ENCODE measurements around the gene CCSER1.
"Not testable (repeated sequence)": the region's sequence is repeated elsewhere in the genome, so short reads cannot be mapped to it uniquely, and the experiment has no call there.

CCSER1 gene

DNA sequence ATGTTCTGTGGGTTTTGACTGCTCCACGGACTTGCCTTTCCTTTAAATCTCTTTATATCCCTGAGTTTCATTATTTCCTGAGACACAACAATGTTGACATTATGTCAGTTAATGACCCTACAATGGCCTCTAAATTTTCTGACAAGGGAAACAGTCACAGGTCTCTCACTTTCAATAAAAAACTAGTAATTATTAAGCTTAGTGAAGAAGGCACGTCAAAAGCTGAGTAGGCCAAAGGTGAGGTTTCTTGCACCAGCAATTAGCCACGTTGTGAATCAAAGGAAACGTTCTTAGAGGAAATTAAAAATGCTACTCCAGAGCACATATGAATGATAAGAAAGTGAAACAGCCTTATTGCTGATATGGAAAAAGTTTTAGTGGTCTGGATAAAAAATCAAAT is 1246.4 kb downstream of the CCSER1 start:
- no peak for DNase-seq (ENCODE audit: low read depth)

DNA sequence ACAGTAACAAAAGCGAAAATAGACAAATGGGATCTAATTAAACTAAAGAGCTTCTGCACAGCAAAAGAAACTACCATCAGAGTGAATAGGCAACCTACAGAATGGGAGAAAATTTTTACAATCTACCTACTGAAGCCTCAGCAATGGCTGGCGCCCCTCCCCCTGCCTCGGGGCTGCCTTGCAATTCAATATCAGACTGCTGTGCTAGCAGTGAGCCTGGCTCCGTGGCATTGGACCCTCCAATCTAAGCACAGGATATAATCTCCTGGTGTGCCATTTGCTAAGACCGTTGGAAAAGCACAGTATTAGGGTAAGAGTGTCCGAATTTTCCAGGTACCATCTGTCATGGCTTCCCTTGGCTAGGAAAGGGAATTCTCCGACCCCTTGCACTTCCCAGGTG is 1278.2 kb downstream of the CCSER1 start:
- not testable (repeated sequence) for DNase-seq (ENCODE audit: low read depth)

DNA sequence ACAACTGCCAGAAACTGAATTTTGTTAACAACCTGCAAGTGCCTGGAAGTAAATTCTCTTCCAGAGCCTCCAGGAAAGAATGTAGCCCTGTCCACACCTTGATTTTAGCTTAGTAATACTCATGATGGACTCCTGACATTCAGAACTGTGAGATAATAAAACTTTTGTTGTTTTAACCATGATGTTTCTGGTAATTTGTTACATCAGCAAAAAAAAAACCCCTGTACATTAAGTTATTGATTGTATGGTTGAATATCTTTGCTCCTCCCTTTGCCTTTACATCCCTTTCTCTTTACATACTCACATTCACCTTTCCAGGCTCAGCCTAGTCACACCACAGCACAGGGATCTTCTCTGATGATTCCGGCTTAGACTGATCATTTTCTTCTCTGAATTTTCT is 1294.8 kb downstream of the CCSER1 start:
- DNase-seq (ENCODE audit: low read depth): no peak

DNA sequence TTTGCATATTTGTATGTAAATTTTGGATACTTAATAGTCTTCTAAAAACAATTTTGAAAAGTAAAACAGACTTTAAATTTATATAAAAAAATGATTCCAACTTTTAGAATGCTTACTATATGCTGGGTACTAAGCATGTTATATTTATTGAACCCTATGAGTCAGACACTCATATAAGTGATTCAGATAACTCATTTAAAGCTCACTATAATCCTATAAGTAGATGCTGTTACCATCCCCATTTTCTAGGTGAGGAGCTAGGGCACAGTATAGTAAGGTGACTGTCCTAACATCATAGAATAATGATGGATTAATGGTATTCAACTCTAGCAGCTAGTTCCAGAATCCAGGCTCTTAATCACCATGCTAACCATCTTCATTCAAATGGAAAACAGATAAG is 1299.5 kb downstream of the CCSER1 start:
- DNase-seq (ENCODE audit: low read depth): no peak

DNA sequence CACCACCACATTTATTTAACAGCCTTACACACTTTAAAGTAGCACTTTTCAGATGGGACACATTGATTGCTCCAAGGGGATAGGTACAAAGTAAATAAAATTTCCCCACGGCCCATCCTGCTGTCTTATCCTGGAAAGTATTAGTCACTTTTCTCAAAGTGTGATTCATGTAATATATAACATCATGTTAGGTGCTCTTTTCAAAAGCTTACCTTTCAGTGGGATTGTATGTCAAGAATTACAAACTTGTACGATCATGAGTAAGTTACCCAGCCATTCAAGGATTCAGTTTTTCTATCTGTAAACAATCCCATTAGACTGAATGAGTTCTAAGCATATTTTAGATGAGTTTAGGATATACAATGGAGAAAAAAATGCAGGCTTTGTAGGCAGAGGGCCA is 1300.0 kb downstream of the CCSER1 start:
- DNase-seq (ENCODE audit: low read depth): no peak

DNA sequence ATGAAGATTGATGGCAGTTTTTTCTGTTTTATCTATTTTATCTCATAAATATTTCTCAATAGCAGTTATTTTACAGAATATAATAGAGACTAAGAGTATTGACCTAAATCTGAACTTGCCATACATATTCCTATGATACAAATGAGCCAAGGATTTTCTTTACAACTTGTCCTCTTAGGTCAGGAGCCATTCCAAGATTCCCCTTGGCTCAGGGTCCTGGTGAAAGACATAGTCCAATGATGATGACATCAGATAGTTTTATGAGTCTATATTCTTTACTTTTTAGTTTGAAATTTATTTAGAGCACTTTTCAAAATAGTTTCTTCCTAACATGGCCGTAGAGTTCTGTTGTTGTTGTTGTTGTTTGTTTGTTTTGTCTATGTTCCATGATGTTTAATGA is 1307.4 kb downstream of the CCSER1 start:
- no peak for DNase-seq (ENCODE audit: low read depth)

DNA sequence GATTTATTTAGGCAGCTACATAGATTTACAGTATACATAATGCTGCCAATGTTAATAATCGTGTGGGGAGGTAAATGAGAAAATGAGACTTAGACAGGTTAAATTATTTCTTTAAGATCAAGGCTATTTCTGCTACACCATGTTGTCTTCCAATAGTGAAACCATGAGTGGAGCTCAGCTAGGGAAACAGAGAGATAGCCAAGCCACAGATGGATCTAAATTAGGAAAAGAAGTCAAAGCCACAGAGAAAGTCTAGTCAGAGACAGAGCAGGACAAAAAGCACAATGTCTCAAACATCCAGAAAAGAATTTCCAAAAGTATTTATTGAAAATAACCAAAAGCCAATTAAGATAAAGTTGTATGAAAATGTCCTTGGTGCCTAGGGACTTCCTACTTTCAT is 1309.4 kb downstream of the CCSER1 start:
- no peak for DNase-seq (ENCODE audit: low read depth)

DNA sequence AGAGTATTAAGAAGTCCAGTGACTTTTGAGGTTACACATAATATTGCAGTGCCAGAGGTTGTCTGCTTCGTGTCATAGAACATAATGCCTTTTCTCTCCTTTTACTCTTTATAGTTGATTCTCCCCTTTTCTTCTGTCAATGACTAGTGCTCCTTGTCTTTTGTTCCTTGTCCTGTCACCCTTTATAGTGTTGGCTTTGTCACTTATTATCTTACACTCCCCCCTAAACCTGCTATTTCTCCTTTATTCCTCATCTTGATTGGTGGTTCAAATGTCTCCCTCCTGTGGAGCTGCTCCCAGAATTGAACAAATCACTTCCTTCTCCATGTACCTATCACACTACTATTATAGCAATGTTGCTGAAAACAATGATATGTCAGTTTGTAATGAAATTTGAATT is 1320.0 kb downstream of the CCSER1 start:
- DNase-seq (ENCODE audit: low read depth): no peak

DNA sequence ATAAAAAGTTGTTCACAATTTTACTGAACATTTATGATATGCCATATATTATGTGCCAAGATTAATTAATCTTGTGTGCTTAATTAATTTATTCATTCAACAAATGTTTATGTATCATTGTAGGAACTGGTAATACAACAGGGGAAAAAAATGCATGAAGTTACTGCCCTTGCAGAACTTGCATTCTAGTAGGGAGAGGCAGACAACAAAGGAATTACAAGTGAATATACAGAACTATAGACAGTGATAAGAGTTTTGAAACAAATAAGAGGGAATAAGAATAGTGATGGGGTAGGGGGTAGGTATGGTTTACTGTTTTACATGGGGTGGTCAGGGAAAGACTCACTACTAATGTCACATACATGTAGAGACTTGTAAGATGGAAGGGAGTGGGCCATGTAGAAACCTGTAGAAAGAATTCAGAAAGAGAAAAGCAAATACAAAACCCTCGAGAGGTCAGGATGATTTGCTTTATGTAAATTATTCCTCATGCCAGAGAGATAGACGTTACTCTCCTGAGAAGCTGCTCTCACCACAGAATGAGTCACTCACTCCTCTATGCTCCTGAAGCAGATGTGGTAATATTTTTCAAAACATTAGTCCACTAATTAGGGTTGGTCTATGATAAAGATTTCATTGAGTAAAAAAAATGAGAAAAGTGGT is 1321.6 kb downstream of the CCSER1 start:
- DNase-seq (ENCODE audit: low read depth): peak; percentile 88

DNA sequence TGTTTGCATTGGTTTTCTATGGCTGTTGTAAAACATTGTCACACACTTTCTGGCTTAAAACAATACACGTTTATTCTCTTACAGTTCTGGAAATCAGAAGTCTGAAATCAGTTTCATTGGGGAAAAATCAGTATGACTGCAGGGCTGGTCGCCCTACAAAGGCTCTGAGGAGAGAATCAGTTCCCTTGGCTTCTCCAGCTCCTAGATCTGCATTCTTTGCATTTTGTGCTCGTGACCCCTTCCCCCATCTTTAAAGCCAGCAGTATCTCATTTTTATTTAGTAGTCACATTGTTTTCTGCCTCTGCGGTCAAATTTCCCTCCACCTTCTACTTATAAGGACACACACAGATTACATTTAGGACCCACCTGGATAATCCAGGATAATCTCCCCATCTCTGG is 1326.9 kb downstream of the CCSER1 start:
- DNase-seq (ENCODE audit: low read depth): no peak

DNA sequence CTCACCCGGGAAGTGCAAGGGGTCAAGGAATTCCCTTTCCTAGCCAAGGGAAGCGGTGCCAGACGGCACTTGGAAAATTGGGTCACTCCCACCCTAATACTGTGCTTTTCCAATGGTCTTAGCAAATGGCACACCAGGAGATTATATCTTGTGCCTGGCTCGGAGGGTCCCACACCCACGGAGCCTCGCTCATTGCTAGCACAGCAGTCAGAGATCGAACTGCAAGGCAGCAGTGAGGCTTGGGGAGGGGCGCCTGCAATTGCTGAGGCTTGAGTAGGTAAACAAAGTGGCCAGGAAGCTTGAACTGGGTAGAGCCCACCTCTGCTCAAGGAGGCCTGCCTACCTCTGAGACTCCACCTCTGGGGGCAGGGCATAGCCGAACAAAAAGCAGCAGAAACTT is 1335.4 kb downstream of the CCSER1 start:
- DNase-seq (ENCODE audit: low read depth): not testable (repeated sequence)

DNA sequence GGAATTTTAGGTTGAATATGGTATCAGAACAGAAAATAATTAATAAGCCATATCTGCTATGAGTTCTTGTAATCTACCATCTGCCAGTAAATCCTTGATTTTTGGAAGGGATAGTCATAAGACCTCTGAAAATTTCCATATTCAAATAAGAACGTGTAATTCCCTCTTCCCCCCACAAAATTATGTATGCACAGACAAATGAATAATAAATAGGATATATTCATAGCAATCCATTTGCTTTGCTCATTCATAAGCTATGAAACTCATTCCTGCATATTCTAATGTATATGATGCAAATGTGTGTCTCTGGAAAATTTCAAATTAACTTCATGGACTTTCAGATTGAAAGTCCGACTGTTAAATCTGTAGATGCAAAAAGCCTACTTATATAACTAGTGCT is 1343.5 kb downstream of the CCSER1 start:
- DNase-seq (ENCODE audit: low read depth): no peak

DNA sequence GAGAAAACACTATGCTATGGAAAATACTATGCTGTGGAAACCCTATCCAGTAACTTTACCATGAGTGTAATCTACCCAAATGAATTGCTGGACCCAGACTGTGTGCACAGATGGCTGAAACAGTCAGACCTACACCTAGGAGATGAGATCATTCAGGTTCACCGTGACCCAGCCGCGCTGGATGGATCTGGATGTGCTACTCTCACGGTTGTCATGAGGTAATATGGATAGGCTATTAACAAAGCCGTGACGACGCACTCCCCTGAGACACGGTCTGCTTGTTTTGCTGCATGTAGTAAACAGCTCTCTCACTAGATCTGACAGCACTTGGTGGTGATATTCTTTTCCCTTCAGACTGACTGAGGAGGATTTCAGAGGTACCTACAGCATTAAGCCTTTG is 1344.1 kb downstream of the CCSER1 start:
- no peak for DNase-seq (ENCODE audit: low read depth)

DNA sequence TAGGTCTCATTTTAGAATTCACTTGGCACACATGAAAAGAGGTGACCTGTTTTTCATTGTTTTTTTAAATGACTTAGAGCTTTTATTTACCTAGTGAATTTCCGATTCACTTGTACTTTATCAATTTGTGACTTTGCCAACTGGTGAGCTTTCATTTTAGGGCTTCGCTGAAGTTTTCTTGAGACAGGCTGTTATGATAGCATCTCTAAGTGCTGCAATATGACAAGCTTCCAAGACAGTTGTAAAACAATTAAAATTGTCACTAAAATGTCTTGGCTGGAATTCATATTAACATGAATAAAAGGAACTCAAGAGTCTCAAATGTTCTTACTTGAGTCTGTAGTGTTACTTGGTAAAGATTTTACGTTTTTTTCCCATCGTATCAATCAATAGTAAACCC is 1344.9 kb downstream of the CCSER1 start:
- DNase-seq (ENCODE audit: low read depth): no peak

DNA sequence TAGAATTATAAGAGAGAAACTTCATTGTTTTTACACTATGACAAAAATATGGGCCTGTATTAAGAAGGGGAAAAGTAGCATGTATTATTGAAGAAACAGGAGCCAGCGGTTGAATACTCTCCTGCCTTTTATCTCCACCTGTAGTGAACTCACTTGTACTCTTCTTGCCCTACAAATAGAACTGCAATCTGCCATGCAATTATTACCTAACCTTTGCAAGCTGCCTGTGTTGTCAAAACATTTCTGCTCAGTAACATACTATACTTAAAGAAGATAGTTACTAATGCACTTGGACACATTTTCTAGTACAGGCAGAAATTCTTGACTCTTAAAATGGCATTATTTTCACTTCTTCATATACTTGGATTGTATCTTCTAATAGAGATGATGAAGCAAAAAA is 1358.2 kb downstream of the CCSER1 start:
- no peak for DNase-seq (ENCODE audit: low read depth)

DNA sequence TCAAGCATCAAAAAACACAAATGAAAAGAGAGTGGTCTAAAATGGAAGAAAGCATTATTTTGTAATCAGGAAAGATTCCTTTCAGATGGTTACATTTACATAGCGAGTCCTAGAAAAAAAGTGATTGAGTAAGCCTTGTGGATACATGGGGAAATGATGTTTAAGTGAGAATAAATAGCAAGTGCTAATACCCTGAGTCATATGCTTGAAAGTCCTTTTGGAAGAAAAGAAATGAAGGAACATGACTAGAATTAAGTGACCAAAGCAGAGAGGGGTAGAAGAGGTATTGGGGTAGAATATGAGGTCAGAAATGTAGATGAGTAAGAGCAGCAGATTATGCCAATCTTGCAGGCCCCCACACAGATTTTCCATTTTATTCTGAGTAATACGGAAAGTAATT is 1361.8 kb downstream of the CCSER1 start:
- peak; percentile 59 for DNase-seq (ENCODE audit: low read depth)

DNA sequence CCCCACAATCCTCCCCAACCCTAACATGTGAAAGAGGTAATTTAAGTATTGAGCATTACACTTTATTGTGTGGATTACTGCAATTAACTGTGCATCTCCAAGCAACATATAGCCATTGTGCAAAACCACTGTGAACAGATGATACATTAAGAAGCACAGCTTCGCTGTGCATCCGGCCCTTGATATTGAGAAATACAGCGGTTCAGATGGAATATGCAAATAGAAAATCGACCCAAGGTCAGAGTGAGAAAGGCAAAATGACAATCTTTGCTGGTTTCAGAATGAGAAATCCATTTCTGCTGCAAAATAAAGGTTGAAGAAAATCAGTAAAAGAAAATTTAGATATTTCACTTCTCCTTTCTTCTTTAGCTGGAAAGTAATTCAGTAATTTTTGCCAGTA is 1370.7 kb downstream of the CCSER1 start:
- no peak for DNase-seq (ENCODE audit: low read depth)

DNA sequence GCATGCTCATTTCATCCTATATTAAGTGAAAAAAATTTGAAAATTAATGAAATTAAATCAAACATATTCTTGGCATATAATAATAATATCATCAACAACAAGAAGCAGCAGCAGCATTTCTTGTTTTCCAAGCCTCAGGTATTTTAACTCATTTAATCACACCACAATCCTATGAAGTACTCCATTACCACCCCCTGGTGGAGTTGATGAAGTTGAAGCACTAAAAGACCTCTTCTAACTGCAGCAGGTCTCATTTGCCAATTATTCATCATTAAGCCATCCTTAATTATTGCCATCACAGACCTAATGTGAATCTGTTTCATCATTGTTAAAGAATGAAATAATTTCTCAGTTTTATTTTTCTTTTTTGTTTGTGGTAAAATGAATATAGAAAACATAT is 1375.2 kb downstream of the CCSER1 start:
- peak; percentile 20 for DNase-seq (ENCODE audit: low read depth)

DNA sequence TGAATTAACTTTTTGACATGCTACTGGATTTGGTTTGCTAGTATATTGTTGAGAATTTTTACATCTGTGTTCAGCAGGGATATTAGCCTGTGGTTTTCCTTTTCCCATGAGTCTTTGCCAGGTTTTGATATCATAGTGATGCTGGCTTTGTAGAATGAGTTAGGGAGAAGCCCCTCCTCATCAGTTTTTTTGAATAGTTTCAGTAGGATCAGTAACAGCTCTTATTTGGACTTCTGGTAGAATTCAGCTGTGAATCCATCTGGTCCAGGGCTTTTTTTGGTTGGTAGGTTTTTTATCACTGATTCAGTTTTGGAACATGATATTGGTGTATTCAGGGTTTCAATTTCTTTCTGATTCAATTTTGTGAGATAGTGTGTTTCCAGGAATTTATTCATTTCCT is 1386.1 kb downstream of the CCSER1 start:
- DNase-seq (ENCODE audit: low read depth): no peak

DNA sequence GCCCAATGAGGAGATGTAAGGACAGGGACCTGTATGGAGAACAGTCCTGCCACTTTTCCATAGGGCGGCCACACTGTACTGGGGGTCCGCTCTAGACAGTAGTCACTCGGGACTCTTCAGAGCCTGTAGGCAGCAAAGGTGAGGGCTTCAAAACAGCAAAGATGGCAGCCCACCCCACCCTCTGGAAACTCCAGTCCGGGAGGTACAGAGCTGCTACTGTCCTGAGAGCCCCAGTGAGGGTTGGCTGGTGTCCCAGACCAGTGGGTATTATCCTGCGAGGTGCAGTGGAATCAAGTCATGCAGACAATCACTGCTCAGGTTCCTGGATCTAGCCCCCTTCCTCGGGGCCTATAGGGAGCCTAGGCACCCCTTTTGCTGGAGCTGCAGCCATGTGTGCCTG is 1392.0 kb downstream of the CCSER1 start:
- DNase-seq (ENCODE audit: low read depth): no peak

DNA sequence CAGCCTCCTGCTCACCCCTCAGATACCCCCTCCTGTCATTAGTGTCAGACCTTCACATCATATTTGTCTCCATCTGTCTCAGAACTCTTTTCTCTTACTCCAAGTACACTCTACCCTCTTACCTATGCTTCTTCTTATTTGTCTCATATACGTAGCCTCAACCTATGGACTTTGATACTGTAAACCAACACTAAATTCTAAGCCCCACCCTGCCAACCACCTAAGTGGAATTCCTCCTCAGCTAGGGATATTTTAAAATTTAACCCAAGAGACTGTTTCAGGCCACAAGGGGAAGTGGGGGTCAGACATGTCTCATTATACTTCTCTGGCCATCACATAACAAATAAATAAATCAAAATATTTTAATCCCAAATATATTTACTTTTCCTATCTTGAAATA is 1398.4 kb downstream of the CCSER1 start:
- DNase-seq (ENCODE audit: low read depth): no peak

DNA sequence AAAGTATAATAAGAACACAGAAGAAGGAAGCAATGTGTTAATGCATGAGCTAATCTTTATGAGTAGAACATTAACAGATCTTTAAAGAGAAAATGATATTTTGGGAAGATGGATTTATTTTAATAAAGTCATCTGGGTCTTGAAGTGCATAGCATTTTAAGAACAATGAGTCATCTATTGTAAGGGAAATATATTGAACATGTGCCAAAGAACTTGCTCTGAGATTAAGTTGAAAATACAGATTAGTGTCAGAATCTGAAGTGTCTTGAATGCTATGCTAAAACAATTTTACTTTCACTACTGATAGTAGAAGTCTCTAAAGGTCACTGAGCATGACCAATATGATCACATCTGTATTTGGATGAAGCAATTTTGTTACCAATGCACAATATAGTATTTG is 1399.9 kb downstream of the CCSER1 start:
- DNase-seq (ENCODE audit: low read depth): no peak

DNA sequence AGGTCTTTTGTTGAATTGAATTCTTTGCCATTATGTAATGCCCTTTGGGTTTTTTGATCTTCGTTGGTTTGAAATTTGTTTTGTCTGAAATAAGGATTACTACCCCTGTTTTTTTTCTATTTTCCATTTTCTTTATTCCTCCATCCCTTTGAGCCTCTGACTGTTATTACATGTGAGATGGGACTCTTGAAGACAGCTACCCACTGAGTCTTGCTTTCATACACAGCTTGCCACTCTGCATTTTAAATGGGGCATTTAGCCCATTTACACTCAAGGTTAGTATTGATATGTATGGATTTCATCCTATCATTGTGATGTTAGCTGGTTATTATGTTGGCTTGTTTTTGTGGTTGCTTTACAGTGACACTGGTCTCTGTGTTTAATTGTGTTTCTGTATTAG is 1440.4 kb downstream of the CCSER1 start:
- no peak for DNase-seq (ENCODE audit: low read depth)

DNA sequence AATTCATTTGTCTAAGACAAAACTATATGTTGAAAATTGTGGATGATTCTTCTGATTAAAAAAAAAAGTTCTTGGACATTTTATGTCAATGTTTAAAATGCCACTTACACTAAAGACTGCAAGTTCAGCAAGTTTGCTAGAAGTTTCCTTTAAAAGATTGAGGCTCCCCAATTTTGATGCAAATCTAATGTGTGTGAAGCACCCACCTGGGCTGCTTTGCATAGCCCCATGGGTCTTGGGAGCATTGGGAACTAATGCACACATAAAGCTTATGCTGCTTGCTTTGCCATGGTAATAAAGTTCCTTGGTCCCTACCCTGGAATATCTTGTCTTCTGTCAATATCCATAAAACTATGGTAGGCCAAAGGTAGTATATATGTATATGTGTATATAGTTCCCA is 1450.7 kb downstream of the CCSER1 start:
- no peak for DNase-seq (ENCODE audit: low read depth)

DNA sequence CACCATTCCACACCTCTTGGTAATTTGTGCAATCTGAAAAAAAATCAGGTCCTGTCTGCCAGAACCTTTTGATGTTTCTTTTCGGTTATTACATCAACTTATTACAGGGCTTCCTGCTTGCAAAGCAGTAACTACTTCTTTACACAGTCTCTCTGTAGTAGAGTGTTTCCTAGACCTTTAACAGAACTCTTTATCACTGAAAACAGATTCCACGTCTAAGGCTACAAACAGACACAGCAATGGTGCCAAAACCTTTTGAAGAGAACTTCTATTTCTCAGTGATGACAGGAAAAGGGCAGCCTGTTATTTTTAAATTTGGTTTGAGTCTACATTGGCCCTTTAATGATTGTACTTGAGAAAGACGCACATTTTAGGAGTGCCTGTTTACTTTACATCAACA is 1463.1 kb downstream of the CCSER1 start:
- no peak for DNase-seq (ENCODE audit: low read depth)
